HUDEP-2 (cell line): ENCODE data around the gene ARID1B.
A peak's percentile ranks its signal among the peaks of the same experiment; 100 is the strongest.

Source experiments
- DNase-seq, 76 experiments: peaks; one replicate each; lab custom pipeline; 2025; ENCODE audit not compliant: unreplicated experiment in 76 of 76; lab: John Stamatoyannopoulos, UW

ARID1B gene

GRCh38 chr6:156773935-156774852, 3.0 kb upstream of the ARID1B start:
- no peak for DNase-seq

GRCh38 chr6:156774863-156775405, 2.2 kb upstream of the ARID1B start:
- peak in 25 of 76 experiments; percentile 13 to 60 (median 28) for DNase-seq

DNA sequence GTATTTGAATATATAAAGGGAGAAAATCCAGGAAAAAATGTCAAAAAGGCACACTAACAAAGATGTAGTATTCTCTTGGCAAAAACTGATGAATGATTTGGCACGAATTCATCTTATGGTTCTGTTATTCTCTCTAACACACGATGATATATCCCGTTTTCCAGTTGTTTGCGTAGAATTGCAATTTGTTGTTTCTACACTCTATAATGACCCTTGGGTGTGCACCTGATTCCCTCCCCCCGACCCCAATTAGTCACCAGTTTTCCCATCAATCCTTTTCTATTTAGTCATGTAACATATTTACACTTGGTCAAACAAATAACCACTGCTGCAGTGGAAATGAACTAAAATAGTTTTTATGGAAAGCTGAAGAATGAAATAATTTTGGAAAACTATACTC, 1.5 kb upstream of the ARID1B start:
- DNase-seq = no peak

DNA sequence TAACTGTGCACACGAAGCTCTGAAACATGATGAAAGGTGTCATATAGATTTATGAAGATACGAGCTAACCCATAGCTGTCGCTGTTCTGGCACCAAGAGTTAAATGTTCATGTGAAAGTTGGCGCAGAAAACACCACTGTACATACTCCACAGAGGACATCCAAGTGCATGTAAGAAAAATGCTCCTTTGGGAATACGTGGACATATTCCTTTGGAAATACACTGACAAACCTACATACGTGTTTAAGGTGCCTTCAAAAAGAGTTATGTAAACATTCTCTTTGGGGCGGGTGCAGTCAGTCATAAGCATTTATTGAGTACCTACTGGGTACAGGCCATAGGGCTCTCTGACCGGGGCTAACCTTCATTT, 723 bp upstream of the ARID1B start:
- DNase-seq = peak in 45 of 76 experiments; percentile 11 to 69 (median 44)

DNA sequence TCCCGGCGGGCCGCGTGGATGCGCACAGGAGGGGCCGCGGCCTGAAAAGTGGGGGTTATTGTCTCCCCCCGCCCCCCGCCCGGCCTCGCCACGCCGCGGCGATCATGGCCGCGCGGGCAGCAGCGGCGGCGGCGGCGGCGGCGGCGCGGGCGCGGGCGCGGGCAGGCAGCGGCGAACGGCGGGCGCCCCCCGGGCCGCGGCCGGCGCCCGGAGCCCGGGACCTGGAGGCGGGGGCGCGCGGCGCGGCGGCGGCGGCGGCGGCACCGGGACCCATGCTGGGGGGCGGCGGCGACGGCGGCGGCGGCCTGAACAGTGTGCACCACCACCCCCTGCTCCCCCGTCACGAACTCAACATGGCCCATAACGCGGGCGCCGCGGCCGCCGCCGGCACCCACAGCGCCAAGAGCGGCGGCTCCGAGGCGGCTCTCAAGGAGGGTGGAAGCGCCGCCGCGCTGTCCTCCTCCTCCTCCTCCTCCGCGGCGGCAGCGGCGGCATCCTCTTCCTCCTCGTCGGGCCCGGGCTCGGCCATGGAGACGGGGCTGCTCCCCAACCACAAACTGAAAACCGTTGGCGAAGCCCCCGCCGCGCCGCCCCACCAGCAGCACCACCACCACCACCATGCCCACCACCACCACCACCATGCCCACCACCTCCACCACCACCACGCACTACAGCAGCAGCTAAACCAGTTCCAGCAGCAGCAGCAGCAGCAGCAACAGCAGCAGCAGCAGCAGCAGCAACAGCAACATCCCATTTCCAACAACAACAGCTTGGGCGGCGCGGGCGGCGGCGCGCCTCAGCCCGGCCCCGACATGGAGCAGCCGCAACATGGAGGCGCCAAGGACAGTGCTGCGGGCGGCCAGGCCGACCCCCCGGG, 637 bp downstream of the ARID1B start:
- peak in 51 of 76 experiments; percentile 12 to 81 (median 52) for DNase-seq

DNA sequence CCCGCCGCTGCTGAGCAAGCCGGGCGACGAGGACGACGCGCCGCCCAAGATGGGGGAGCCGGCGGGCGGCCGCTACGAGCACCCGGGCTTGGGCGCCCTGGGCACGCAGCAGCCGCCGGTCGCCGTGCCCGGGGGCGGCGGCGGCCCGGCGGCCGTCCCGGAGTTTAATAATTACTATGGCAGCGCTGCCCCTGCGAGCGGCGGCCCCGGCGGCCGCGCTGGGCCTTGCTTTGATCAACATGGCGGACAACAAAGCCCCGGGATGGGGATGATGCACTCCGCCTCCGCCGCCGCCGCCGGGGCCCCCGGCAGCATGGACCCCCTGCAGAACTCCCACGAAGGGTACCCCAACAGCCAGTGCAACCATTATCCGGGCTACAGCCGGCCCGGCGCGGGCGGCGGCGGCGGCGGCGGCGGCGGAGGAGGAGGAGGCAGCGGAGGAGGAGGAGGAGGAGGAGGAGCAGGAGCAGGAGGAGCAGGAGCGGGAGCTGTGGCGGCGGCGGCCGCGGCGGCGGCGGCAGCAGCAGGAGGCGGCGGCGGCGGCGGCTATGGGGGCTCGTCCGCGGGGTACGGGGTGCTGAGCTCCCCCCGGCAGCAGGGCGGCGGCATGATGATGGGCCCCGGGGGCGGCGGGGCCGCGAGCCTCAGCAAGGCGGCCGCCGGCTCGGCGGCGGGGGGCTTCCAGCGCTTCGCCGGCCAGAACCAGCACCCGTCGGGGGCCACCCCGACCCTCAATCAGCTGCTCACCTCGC, 1.5 kb downstream of the ARID1B start:
- DNase-seq = peak in 52 of 76 experiments; percentile 9 to 78 (median 50)

DNA sequence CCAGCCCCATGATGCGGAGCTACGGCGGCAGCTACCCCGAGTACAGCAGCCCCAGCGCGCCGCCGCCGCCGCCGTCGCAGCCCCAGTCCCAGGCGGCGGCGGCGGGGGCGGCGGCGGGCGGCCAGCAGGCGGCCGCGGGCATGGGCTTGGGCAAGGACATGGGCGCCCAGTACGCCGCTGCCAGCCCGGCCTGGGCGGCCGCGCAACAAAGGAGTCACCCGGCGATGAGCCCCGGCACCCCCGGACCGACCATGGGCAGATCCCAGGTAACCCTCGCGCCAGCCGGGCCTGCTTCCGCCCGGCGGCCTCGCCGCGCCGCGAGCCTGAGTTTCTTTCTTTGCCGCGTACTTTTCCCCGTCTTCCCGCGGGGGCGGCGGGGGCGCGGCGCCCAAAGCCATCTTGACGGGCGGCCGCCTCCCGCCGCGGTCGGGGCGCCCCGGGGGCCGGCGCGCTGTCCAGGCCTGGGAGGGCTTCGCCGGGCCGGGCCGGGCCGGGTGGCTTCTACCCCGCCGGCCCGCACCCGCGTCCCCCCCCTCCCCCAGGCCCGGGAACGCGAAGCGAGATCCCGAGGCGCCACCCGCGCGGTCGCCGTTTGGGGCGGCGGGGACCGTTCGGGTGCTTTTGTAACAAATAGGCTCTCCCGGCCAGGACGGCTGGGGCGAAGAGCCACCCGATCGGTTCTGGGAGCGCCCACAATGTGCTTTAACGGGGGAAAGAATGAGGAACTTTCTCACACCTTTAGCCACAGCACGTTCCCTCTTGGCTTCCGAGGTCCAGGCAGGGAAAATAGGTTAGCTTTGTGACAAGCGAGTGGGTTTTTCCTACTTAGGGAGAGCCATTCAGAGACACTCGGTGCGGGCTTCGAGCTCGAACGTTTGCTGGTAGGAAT, 2.3 kb downstream of the ARID1B start:
- peak in 50 of 76 experiments; percentile 9 to 73 (median 50) for DNase-seq

- DNase-seq = peak in 66 of 76 experiments; percentile 20 to 90 (median 66)
These were observed 3.0 kb downstream of the ARID1B start for GRCh38 chr6:156780102-156780641.

- no peak for DNase-seq
These were observed 4.0 kb downstream of the ARID1B start for GRCh38 chr6:156780962-156781853.

DNA sequence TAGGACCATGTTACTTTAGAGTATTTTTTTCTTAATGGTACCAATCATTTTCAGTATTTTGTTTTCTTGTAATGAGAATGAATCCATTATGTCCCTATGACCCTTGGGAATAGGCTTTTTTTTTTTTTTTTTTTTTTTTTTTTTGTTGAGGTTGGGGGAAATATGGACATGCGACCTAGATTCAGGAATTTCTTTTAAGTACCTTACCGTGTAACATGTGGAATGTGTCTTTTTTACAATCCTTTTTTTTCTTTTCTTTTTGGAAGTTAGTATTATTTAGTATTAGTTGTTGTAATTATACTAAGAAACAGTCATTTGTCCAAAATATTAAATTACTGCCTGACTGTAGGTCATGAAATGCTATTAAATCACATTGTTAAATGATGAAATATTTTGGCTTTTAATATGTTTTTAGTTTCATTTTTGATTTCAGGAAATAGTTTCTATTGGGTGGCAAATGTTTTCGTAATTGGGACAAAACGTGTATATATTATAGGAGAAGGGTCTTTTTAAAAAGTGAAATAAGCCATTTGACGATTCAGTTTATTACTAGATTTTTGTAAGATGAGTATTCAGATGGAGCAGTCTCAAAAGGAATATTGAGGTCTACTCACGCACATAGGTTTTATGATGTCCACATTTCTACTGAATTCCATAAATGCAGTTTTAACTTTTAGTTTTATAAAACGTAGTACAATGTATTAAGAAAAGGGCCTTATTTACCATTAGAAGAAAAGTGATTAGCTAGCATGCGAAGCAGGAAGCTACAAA, 4.9 kb downstream of the ARID1B start:
- DNase-seq = no peak

- DNase-seq = no peak
These were observed 5.6 kb downstream of the ARID1B start for GRCh38 chr6:156782691-156783320.

- DNase-seq = no peak
These were observed 6.8 kb downstream of the ARID1B start for GRCh38 chr6:156783958-156784357.

GRCh38 chr6:156786652-156787051, 9.5 kb downstream of the ARID1B start:
- DNase-seq = no peak

DNA sequence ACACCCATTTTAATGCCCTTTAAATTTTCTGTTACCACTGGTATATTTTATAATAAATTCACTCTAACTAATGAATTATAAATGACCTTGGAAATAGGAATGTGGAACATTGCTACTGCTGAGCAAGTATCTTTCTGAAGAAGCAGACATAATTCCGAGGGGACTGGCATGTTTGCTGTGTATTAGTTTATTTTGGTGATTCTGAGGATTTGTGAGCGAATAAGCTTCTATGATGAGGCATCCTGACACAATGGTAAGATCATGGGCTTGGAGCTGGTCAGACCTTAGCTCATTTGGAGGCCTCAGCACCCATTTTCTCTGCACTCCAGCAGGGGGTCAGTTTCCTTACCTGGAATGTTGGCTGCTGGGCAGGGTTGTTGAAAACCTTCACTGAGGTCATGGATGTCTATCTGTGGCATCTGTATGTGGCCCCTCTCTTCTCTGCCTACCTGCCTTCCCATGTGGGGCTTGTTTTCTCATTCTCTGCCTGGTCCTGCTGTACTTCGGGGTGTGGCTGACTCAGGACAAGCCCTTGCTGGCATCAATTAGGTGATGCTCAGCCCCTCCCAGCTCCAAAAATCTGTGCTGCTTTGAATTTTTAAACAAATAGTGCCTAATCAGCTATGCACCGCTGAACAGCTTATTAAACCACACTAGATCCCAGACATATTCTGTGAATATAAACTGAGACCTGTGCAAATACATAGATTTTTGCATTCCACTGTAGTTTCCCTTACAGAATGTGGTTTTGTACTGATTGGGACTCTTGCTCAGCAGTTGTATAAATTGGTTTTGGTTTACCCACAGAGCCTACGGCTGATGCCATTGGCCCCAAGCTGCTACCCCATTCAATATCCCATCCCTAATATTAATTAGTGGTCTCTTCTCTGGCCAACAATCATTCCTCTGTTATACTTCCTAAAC, 10.7 kb downstream of the ARID1B start:
- no peak for DNase-seq

DNA sequence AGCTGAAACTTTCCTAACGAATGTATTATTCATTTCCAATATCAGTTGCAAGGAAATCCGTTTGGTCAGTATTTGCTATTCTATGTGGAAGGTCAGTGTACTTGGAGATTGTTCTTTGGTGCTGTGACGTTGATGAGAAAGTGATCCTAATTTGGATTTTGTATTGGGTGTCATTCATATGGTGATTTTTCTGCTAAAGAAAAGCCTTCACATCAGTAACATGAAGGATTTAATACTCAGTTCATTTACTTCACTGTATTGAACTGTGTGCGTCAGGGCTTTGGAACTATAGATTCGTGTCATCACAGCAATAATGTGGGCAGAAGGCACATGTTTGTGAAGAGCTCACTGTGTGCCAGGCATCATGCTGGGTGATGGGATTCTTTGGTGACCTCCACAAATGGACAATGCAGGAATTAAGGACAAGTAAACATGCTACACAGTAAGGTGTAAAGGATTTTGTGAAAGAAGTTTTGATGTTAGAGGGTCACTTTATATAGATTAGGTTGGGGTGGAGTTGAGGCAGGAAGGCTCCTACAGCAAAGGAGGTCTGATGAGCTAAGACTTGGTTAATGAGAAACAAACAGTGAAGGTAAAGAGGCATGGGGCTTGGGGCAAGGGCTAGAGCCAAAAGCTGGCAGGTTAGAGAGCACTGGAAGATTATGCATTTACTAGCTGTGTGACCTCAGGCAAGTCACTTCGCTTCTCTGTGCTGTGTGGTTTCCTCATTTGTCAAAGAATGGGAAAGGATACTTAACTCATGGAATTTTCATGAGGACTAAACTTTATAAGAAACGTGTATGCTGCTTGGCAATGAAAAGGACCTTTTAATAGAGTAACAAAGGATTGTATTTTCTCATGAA, 12.1 kb downstream of the ARID1B start:
- no peak for DNase-seq
